ENCODE results near the gene NPAS3. TPM values are rescaled to one million over a fixed set of nuclear protein-coding genes. Genes with fewer than 3 reads are reported as not detected.

Gene NPAS3
- total and polyA plus RNA-seq, 7 donors, result 0.04 to 1.5 (median 0.39) TPM

DNA sequence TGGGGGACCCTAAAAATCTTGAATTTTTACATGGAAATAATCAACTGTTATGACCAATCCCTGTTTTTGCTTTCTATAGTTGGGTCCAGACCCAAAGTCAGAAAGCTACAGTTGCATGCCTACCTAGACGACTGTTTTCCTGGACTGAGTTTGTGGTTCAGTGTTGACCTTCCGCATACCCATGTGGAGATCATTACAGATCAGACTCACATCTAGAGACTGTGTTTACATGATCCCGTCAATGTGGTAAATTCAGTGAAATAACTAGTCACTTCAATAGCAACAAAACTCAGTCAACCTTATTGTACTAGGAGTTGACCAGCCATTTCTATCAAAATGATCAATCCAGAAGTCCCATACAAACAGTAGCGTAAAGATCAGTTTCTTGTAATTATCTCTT lies 754.6 kb downstream of the NPAS3 start:
- ATAC-seq (no peak), DNase-seq (no peak)
- 89 to 93% (median 90%) methylated on average over 4 of the region's 4 CpGs for WGBS, 3 donors
- no peak for TF ChIP-seq CTCF (IDR thresholded peaks at IDR 0.05)
- Histone ChIP-seq H3K9me3 (no peaks in the 10 kb centered on the region), H3K4me1 (no peaks in the 10 kb centered on the region), H3K4me3 (no peak overlapping the region), H3K27ac (no peak overlapping the region), H3K36me3 (ENCODE audit: insufficient read depth in 1 of 2, low read depth in 1 of 2) (no peaks in the 10 kb centered on the region), H3K27me3 (ENCODE audit: insufficient read depth in 3 of 3, low read length in 2 of 3) (no peaks in the 10 kb centered on the region)
- intact Hi-C loops (cut with DNase I), result no loop called here

DNA sequence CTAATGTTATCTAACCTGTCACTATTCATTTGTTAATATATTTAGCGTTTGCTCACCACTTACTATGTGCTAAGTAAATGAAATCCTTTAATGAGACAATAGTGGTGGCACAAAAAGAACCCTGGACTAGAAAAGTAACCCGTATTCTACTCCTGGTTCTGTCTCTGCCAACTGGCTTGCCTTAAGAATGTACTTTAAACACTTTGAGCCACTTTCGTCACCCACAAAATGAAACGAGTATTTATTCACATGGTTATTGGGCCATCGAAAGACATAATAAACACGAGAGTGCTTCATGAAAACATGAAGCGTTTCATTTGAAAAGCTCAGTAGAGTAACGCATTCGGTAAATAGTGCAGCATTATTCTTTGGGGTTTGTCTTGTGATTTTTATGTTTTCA lies 757.5 kb downstream of the NPAS3 start:
- DNase-seq, result no peak
- WGBS, 3 donors, result 89 to 93% (median 92%) methylated on average over 9 of the region's 9 CpGs
- intact Hi-C loops (cut with DNase I), result no loop called here
- H3K4me3 ChIP-seq, result no peak overlapping the region
- H3K4me1 ChIP-seq, result no peaks in the 10 kb centered on the region
- H3K27ac ChIP-seq, result no peak overlapping the region
- H3K9me3 ChIP-seq, result no peaks in the 10 kb centered on the region
- H3K27me3 ChIP-seq (ENCODE audit: insufficient read depth in 3 of 3, low read length in 2 of 3), result no peaks in the 10 kb centered on the region
- TF ChIP-seq CTCF (IDR thresholded peaks at IDR 0.05), result no peak
- no peak for ATAC-seq
- no peaks in the 10 kb centered on the region for H3K36me3 ChIP-seq (ENCODE audit: insufficient read depth in 1 of 2, low read depth in 1 of 2)

- intact Hi-C loops (cut with DNase I), result no loop called here
- DNase-seq (no peak), ATAC-seq (no peak)
- H3K9me3 ChIP-seq, result no peaks in the 10 kb centered on the region
- no peak overlapping the region for H3K4me3 ChIP-seq
- H3K36me3 ChIP-seq (ENCODE audit: insufficient read depth in 1 of 2, low read depth in 1 of 2), result no peaks in the 10 kb centered on the region
- no peak overlapping the region for H3K27ac ChIP-seq
- no peak for TF ChIP-seq CTCF (IDR thresholded peaks at IDR 0.05)
- no peaks in the 10 kb centered on the region for H3K4me1 ChIP-seq
- 76 to 81% (median 78%) methylated on average over 12 of the region's 12 CpGs for WGBS, 3 donors
- no peaks in the 10 kb centered on the region for H3K27me3 ChIP-seq (ENCODE audit: insufficient read depth in 3 of 3, low read length in 2 of 3)
Measured at GRCh38 chr14:33699300-33699983, 760.8 kb downstream of the NPAS3 start.

DNA sequence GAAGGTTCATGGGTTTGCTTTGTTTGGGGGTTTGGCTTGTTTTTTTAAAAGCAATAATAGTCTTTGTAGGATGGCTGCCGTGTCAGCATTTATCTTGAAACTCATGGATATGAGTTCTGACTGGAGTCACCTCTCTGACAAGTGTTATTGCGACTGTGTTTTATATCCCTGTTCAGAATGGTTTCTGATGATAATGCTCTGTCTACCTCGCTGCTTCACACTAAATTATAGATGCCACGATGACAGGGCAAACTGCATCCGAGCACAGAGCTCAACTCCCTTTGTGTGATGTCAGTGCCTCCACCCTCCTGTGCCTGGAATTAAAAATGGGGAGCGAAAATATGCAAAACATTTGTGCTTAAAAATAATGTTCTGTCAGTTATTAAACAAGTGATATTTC lies 761.4 kb downstream of the NPAS3 start:
- ATAC-seq (no peak), DNase-seq (no peak)
- no peaks in the 10 kb centered on the region for H3K27me3 ChIP-seq (ENCODE audit: insufficient read depth in 3 of 3, low read length in 2 of 3)
- H3K36me3 ChIP-seq (ENCODE audit: insufficient read depth in 1 of 2, low read depth in 1 of 2), result no peaks in the 10 kb centered on the region
- WGBS, 3 donors, result 69 to 70% (median 70%) methylated on average over 6 of the region's 6 CpGs
- intact Hi-C loops (cut with DNase I), result no loop called here
- TF ChIP-seq CTCF (IDR thresholded peaks at IDR 0.05), result no peak
- no peak overlapping the region for H3K27ac ChIP-seq
- H3K4me1 ChIP-seq, result no peaks in the 10 kb centered on the region
- H3K4me3 ChIP-seq, result no peak overlapping the region
- no peaks in the 10 kb centered on the region for H3K9me3 ChIP-seq

- no peak for ATAC-seq
- no peaks in the 10 kb centered on the region for H3K36me3 ChIP-seq (ENCODE audit: insufficient read depth in 1 of 2, low read depth in 1 of 2)
- no peak for DNase-seq
- no peak overlapping the region for H3K27ac ChIP-seq
- no peaks in the 10 kb centered on the region for H3K9me3 ChIP-seq
- TF ChIP-seq CTCF (IDR thresholded peaks at IDR 0.05), result no peak
- WGBS, 3 donors, result 88 to 96% (median 92%) methylated on average over 1 of the region's 1 CpG
- no peak overlapping the region for H3K4me3 ChIP-seq
- no peaks in the 10 kb centered on the region for H3K27me3 ChIP-seq (ENCODE audit: insufficient read depth in 3 of 3, low read length in 2 of 3)
- intact Hi-C loops (cut with DNase I), result no loop called here
- H3K4me1 ChIP-seq, result no peaks in the 10 kb centered on the region
Measured at GRCh38 chr14:33702293-33702692, 763.6 kb downstream of the NPAS3 start.

Data from psoas muscle (tissue), 8 donors.